Measurements from ENCODE around the gene MAN1C1. TPM values are rescaled to one million over a fixed set of nuclear protein-coding genes. Genes with fewer than 3 reads are reported as not detected.

The MAN1C1 gene
- total and polyA plus RNA-seq, 2 donors (not counting 3 experiments of a cell fraction or from before 2014, with no cell fraction given): 1.5 to 4.0 TPM

- H3K9ac ChIP-seq (replicated peaks; ENCODE audit: extremely low read depth, insufficient read depth, low read length): no peak overlapping the region
- DNase-seq (ENCODE audit: low read depth, low spot score) (no peak), FAIRE-seq (no peak)
- ChIA-PET CTCF (interaction anchor here (0.8 to 1.2 kb wide), 2 partner anchors 8 to 205 kb away, joined by 3 read pairs; no protein-coding TSS in a partner anchor), POLR2A (no interaction called here)
- H3K9me3 ChIP-seq (replicated peaks; ENCODE audit: control insufficient read depth, insufficient read depth, low read length): no peaks in the 10 kb centered on the region
- H3K4me2 ChIP-seq (ENCODE audit: insufficient read depth, low read length): no peak overlapping the region
- H3K9me1 ChIP-seq (replicated peaks; ENCODE audit: control insufficient read depth, extremely low read depth, insufficient read depth, low read length): no peaks in the 10 kb centered on the region
- intact Hi-C loops (cut with micrococcal nuclease): no loop called here
- H3K4me1 ChIP-seq (ENCODE audit: control insufficient read depth, extremely low read depth, insufficient read depth, low read length): no peaks in the 10 kb centered on the region
- no peaks in the 10 kb centered on the region for H4K20me1 ChIP-seq (replicated peaks; ENCODE audit: control insufficient read depth, extremely low read depth, insufficient read depth, low read length)
- H2AFZ ChIP-seq (ENCODE audit: low read depth, low read length): no peak overlapping the region
- no peak overlapping the region for H3K27ac ChIP-seq (ENCODE audit: insufficient read depth, low read depth, low read length)
- H3K27me3 ChIP-seq (ENCODE audit: control insufficient read depth in 2 of 2, insufficient read depth in 2 of 2, low read length in 2 of 2): no peaks in the 10 kb centered on the region
- peaks cover 9 to 63% of the 10 kb centered on the region in 2 experiments for H3K36me3 ChIP-seq (ENCODE audit: control insufficient read depth in 2 of 2, extremely low read depth in 1 of 2, insufficient read depth in 2 of 2, low read length in 2 of 2)
- no peak overlapping the region for H3K4me3 ChIP-seq (replicated peaks in 1 of 3; ENCODE audit: insufficient read depth in 1 of 3, low read depth in 1 of 3, low read length in 3 of 3)
- dilution Hi-C loops (cut with MboI; ENCODE audit: extremely low pct_ligation_motif_present, low sequenced_read_pairs): no loop called here
- no TSS peak for BruUV-seq (replicated peaks)
- TF ChIP-seq, protein P1, sequence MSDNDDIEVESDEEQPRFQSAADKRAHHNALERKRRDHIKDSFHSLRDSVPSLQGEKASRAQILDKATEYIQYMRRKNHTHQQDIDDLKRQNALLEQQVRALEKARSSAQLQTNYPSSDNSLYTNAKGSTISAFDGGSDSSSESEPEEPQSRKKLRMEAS (IDR thresholded peaks at IDR 0.05; ENCODE audit: insufficient read depth, insufficient read length): no peak
- H3K79me2 ChIP-seq (ENCODE audit: control insufficient read depth, insufficient read depth, low read length): no peaks in the 10 kb centered on the region
Measured at GRCh38 chr1:25813071-25813733, 196.6 kb downstream of the MAN1C1 start.

DNA sequence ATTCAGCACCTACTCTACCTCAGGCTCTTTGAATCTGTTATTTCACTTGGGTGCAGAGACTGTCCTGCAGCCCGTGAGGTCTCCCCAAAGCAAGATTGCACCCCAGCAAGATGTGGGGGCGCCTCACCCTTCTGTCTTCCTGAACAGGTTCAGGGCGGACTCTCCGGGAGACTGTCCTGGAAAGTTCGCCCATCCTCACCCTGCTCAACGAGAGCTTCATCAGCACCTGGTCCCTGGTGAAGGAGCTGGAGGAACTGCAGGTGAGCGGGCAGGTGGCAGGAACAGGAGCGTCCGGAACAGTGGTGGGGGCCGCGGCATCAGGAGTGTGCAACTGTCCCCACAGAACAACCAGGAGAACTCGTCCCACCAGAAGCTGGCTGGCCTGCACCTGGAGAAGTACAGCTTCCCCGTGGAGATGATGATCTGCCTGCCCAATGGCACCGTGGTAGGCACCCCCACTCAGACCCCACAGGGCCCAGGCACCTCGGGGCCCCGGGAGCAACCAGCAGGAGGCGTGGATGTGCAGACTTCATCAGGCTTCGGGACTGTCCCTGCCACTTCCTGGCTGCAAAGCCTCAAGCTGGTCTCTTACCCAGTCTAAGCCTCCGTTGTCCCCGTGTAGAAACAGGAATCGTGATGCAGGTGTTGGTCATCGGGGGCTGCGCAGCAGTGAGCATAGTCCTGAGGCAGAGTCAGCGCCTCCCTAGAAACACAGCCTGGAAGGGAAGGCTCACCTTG is 197.3 kb downstream of the MAN1C1 start:
- no peak for FAIRE-seq
- intact Hi-C loops (cut with micrococcal nuclease): no loop called here
- no peaks in the 10 kb centered on the region for H4K20me1 ChIP-seq (replicated peaks; ENCODE audit: control insufficient read depth, extremely low read depth, insufficient read depth, low read length)
- H3K4me3 ChIP-seq (replicated peaks in 1 of 3; ENCODE audit: insufficient read depth in 1 of 3, low read depth in 1 of 3, low read length in 3 of 3): no peak overlapping the region
- H3K27me3 ChIP-seq (ENCODE audit: control insufficient read depth in 2 of 2, insufficient read depth in 2 of 2, low read length in 2 of 2): no peaks in the 10 kb centered on the region
- TF ChIP-seq, protein P2, sequence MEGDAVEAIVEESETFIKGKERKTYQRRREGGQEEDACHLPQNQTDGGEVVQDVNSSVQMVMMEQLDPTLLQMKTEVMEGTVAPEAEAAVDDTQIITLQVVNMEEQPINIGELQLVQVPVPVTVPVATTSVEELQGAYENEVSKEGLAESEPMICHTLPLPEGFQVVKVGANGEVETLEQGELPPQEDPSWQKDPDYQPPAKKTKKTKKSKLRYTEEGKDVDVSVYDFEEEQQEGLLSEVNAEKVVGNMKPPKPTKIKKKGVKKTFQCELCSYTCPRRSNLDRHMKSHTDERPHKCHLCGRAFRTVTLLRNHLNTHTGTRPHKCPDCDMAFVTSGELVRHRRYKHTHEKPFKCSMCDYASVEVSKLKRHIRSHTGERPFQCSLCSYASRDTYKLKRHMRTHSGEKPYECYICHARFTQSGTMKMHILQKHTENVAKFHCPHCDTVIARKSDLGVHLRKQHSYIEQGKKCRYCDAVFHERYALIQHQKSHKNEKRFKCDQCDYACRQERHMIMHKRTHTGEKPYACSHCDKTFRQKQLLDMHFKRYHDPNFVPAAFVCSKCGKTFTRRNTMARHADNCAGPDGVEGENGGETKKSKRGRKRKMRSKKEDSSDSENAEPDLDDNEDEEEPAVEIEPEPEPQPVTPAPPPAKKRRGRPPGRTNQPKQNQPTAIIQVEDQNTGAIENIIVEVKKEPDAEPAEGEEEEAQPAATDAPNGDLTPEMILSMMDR (IDR thresholded peaks at IDR 0.05; ENCODE audit: extremely low read depth in 1 of 2, insufficient read depth in 1 of 2, low read depth in 1 of 2, low read length in 2 of 2): no peak
- TF ChIP-seq, protein P1 (IDR thresholded peaks at IDR 0.05; ENCODE audit: insufficient read depth, insufficient read length): no peak
- TF ChIP-seq MYC (IDR thresholded peaks at IDR 0.05; ENCODE audit: low read depth, low read length) (no peak), POLR2AphosphoS5 (IDR thresholded peaks at IDR 0.05; ENCODE audit: insufficient read depth, low read depth, low read length) (no peak), FOS (IDR thresholded peaks at IDR 0.05; ENCODE audit: borderline replicate concordance, insufficient read depth, low read length) (no peak), GATA2 (IDR thresholded peaks at IDR 0.05; ENCODE audit: insufficient read depth, insufficient read length, low read depth, low read length) (no peak), EZH2 (IDR thresholded peaks at IDR 0.05; ENCODE audit: borderline replicate concordance, low read depth, low read length, severe bottlenecking) (no peak), POLR2A (IDR thresholded peaks at IDR 0.05; ENCODE audit: low read depth, low read length) (no peak), JUN (IDR thresholded peaks at IDR 0.05; ENCODE audit: borderline replicate concordance, insufficient read depth, insufficient read length, low read depth) (no peak)
- no peak overlapping the region for H3K27ac ChIP-seq (ENCODE audit: insufficient read depth, low read depth, low read length)
- no TSS peak for BruUV-seq (replicated peaks)
- H3K4me1 ChIP-seq (ENCODE audit: control insufficient read depth, extremely low read depth, insufficient read depth, low read length): no peaks in the 10 kb centered on the region
- H3K36me3 ChIP-seq (ENCODE audit: control insufficient read depth in 2 of 2, extremely low read depth in 1 of 2, insufficient read depth in 2 of 2, low read length in 2 of 2): peaks cover 7 to 57% of the 10 kb centered on the region in 2 experiments
- dilution Hi-C loops (cut with MboI; ENCODE audit: extremely low pct_ligation_motif_present, low sequenced_read_pairs): no loop called here
- DNase-seq (ENCODE audit: low read depth, low spot score): no peak
- H3K9me3 ChIP-seq (replicated peaks; ENCODE audit: control insufficient read depth, insufficient read depth, low read length): no peaks in the 10 kb centered on the region
- ChIA-PET CTCF (interaction anchor here (0.8 to 1.2 kb wide), 2 partner anchors 9 to 205 kb away, joined by 3 read pairs; no protein-coding TSS in a partner anchor), POLR2A (no interaction called here)
- H3K79me2 ChIP-seq (ENCODE audit: control insufficient read depth, insufficient read depth, low read length): no peaks in the 10 kb centered on the region
- H3K9me1 ChIP-seq (replicated peaks; ENCODE audit: control insufficient read depth, extremely low read depth, insufficient read depth, low read length): no peaks in the 10 kb centered on the region
- H3K9ac ChIP-seq (replicated peaks; ENCODE audit: extremely low read depth, insufficient read depth, low read length): no peak overlapping the region
- no peak overlapping the region for H3K4me2 ChIP-seq (ENCODE audit: insufficient read depth, low read length)
- H2AFZ ChIP-seq (ENCODE audit: low read depth, low read length): no peak overlapping the region

Measured in endothelial cell of umbilical vein (primary cell).